ENCODE measurements around the gene SIMC1. TPM values are rescaled to one million over a fixed set of nuclear protein-coding genes. Genes with fewer than 3 reads are reported as not detected.

SIMC1 gene
- total RNA-seq, 1 experiment from 2014 or later: 6.5 TPM

- Histone ChIP-seq H3K9me3 (ENCODE audit: insufficient read depth, low read depth) (no peaks in the 10 kb centered on the region), H3K9me2 (ENCODE audit: insufficient read depth) (no peaks in the 10 kb centered on the region), H4K20me1 (ENCODE audit: insufficient read depth) (no peaks in the 10 kb centered on the region), H3K27me3 (ENCODE audit: insufficient read depth, low read depth) (no peaks in the 10 kb centered on the region), H3K4me1 (replicated peaks; ENCODE audit: insufficient read depth) (peaks cover 13% of the 10 kb centered on the region), H3K4me2 (no peak overlapping the region), H3F3A (ENCODE audit: insufficient read depth, low read depth) (0 out of 2 replicates have a peak, but pooled peaks cover 12% of the 10 kb centered on the region), H3K27ac (no peak overlapping the region), H3K36me3 (ENCODE audit: low read depth) (no peaks in the 10 kb centered on the region), H3K4me3 (no peak overlapping the region), H3K79me2 (ENCODE audit: low read depth) (no peaks in the 10 kb centered on the region), H2AFZ (no peak overlapping the region)
- POLR2A ChIA-PET (ENCODE audit: unreplicated experiment): no interaction called here
- no peak for DNase-seq
- BruUV-seq (replicated peaks): no TSS peak
- CTCF ChIA-PET: no interaction called here
- intact Hi-C loops (cut with micrococcal nuclease; ENCODE audit: unreplicated experiment): no loop called here
- TF ChIP-seq CTCF (conservative IDR thresholded peaks at IDR 0.05): no peak
- no peak for TF ChIP-seq EZH2 (IDR thresholded peaks at IDR 0.05; ENCODE audit: low read depth)
Observed at GRCh38 chr5:176368726-176369125, 130.5 kb downstream of the SIMC1 start.

- intact Hi-C loops (cut with micrococcal nuclease; ENCODE audit: unreplicated experiment): no loop called here
- POLR2A ChIA-PET (ENCODE audit: unreplicated experiment): no interaction called here
Observed at GRCh38 chr5:176369934-176370711, 131.9 kb downstream of the SIMC1 start.

More at GRCh38 chr5:176369934-176370711, 131.9 kb downstream of the SIMC1 start:
- Histone ChIP-seq H3K9me2 (ENCODE audit: insufficient read depth) (no peaks in the 10 kb centered on the region), H3K4me3 (no peak overlapping the region), H3K27ac (no peak overlapping the region), H4K20me1 (ENCODE audit: insufficient read depth) (no peaks in the 10 kb centered on the region), H3K4me2 (no peak overlapping the region), H3K4me1 (replicated peaks; ENCODE audit: insufficient read depth) (peaks cover 13% of the 10 kb centered on the region), H3K79me2 (ENCODE audit: low read depth) (no peaks in the 10 kb centered on the region), H3F3A (ENCODE audit: insufficient read depth, low read depth) (0 out of 2 replicates have a peak, but pooled peaks cover 12% of the 10 kb centered on the region), H2AFZ (no peak overlapping the region), H3K36me3 (ENCODE audit: low read depth) (no peaks in the 10 kb centered on the region), H3K27me3 (ENCODE audit: insufficient read depth, low read depth) (no peaks in the 10 kb centered on the region), H3K9me3 (ENCODE audit: insufficient read depth, low read depth) (no peaks in the 10 kb centered on the region)
- CTCF ChIA-PET: no interaction called here
- no TSS peak for BruUV-seq (replicated peaks)
- DNase-seq: no peak
- TF ChIP-seq EZH2 (IDR thresholded peaks at IDR 0.05; ENCODE audit: low read depth): no peak
- no peak for TF ChIP-seq CTCF (conservative IDR thresholded peaks at IDR 0.05)

Data from PC-9 (cell line).